Medulla oblongata (tissue), 1 donor: Measurements from ENCODE around the gene SULT1C4.

ENCODE experiments used
- DNase-seq: peaks from one replicate; pipeline ENCODE4 v3.0.0-alpha.2; 2015; ENCODE audit errors: extremely low spot score

The SULT1C4 gene

GRCh38 chr2:108370080-108370479 lies 7.7 kb upstream of the SULT1C4 start:
- DNase-seq, result no peak

- DNase-seq, result peak; percentile 3
Measured at GRCh38 chr2:108376774-108377173, 980 bp upstream of the SULT1C4 start.

- DNase-seq, result no peak
Measured at GRCh38 chr2:108377401-108377800, 353 bp upstream of the SULT1C4 start.

- DNase-seq, result no peak
Measured at GRCh38 chr2:108378851-108379250, 1.1 kb downstream of the SULT1C4 start.

- no peak for DNase-seq
Measured at GRCh38 chr2:108382196-108382595, 4.4 kb downstream of the SULT1C4 start.

- DNase-seq, result no peak
Measured at GRCh38 chr2:108383146-108383830, 5.5 kb downstream of the SULT1C4 start.

- no peak for DNase-seq
Measured at GRCh38 chr2:108384662-108385393, 7.1 kb downstream of the SULT1C4 start.

- no peak for DNase-seq
Measured at GRCh38 chr2:108385411-108386071, 7.8 kb downstream of the SULT1C4 start.

- no peak for DNase-seq
Measured at GRCh38 chr2:108388045-108388444, 10.3 kb downstream of the SULT1C4 start.

- DNase-seq, result no peak
Measured at GRCh38 chr2:108390340-108390739, 12.6 kb downstream of the SULT1C4 start.

GRCh38 chr2:108392029-108392428 lies 14.3 kb downstream of the SULT1C4 start:
- DNase-seq, result no peak

- DNase-seq, result no peak
Measured at GRCh38 chr2:108393197-108393596, 15.4 kb downstream of the SULT1C4 start.

GRCh38 chr2:108395155-108395554 lies 17.4 kb downstream of the SULT1C4 start:
- DNase-seq, result no peak

GRCh38 chr2:108396845-108397244 lies 19.1 kb downstream of the SULT1C4 start:
- DNase-seq, result no peak

- DNase-seq, result no peak
Measured at GRCh38 chr2:108399479-108399878, 21.7 kb downstream of the SULT1C4 start.

- DNase-seq, result no peak
Measured at GRCh38 chr2:108401800-108402199, 24.0 kb downstream of the SULT1C4 start.

- no peak for DNase-seq
Measured at GRCh38 chr2:108403494-108403893, 25.7 kb downstream of the SULT1C4 start.

- DNase-seq, result no peak
Measured at GRCh38 chr2:108404784-108405397, 27.1 kb downstream of the SULT1C4 start.

GRCh38 chr2:108407864-108408729 lies 30.3 kb downstream of the SULT1C4 start:
- DNase-seq, result no peak

- DNase-seq, result no peak
Measured at GRCh38 chr2:108409768-108410167, 32.0 kb downstream of the SULT1C4 start.

- no peak for DNase-seq
Measured at GRCh38 chr2:108412995-108413710, 35.4 kb downstream of the SULT1C4 start.
